ENCODE data around the gene PLA2G4B.

PLA2G4B gene

GRCh38 chr15:41801185-41801584 is 37.5 kb upstream of the PLA2G4B start:
- DNase-seq (ENCODE audit: extremely low read depth, low read depth), result no peak
- TF ChIP-seq CTCF (IDR thresholded peaks at IDR 0.05; ENCODE audit: low read depth, low read length, missing control alignments), result no peak
- H3K4me3 ChIP-seq (replicated peaks; ENCODE audit: low read depth, low read length), result no peak overlapping the region

GRCh38 chr15:41801850-41802455 is 36.7 kb upstream of the PLA2G4B start:
- TF ChIP-seq CTCF (IDR thresholded peaks at IDR 0.05; ENCODE audit: low read depth, low read length, missing control alignments), result no peak
- no peak for DNase-seq (ENCODE audit: extremely low read depth, low read depth)
- H3K4me3 ChIP-seq (replicated peaks; ENCODE audit: low read depth, low read length), result no peak overlapping the region

DNA sequence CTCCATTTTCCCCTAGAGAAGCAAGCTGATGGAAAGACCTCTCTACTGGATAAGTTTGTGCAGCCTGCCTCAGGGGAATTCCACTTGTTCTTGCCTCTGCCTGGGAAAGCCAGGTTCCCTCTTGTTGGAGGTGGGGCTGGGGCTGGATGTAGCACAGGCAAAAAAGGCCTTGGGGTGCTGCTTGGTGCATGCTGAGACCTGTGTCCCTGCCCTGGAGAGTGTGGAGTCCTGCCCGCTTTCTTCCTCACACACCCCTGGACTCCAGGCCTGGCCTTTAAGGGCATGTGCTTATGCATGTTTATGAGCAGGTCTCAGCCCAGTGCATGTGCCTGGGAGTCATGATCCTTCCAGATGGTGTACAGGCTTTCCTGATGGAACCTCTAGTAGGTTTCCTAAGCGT is 34.3 kb upstream of the PLA2G4B start:
- no peak for DNase-seq (ENCODE audit: extremely low read depth, low read depth)
- no peak overlapping the region for H3K4me3 ChIP-seq (replicated peaks; ENCODE audit: low read depth, low read length)
- TF ChIP-seq CTCF (IDR thresholded peaks at IDR 0.05; ENCODE audit: low read depth, low read length, missing control alignments), result no peak

DNA sequence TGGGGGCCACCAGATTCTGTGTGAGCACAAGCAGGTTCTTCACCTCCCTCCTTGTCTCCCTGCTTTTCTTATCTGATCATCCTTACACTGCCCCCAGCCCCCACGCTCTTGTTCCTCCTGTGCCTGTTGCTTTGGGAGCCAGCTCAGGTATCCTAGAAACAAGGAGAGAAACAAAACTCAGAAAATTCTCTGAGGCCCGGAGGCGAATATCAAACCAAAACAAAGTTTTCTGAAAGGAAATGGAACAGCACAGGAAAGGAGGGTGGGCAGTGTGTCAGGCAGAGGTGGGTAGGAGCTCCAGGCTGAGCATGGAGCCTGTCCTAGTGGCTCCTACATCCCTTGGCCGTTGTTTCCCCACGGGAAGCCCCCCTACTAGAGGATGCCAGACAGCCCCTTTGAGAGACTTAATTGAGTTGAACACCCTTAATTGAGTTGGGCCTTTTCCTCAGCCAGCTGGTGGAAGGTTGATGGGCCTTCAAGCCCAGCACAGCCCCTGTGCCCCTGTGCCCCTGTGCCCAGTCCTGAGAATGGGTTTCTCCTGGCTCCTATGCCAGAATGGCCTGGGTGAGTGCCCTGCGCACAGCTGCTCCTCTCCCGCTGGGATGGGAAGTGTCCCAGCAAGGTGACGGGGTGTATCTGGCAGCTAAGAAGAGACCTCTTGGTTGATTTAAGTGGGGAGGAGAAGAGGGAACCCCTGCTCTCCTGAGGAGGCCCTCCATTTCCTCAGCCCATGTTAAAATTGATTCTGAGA is 33.6 kb upstream of the PLA2G4B start:
- no peak for DNase-seq (ENCODE audit: extremely low read depth, low read depth)
- no peak for TF ChIP-seq CTCF (IDR thresholded peaks at IDR 0.05; ENCODE audit: low read depth, low read length, missing control alignments)
- H3K4me3 ChIP-seq (replicated peaks; ENCODE audit: low read depth, low read length), result no peak overlapping the region

GRCh38 chr15:41805711-41806110 is 32.9 kb upstream of the PLA2G4B start:
- TF ChIP-seq CTCF (IDR thresholded peaks at IDR 0.05; ENCODE audit: low read depth, low read length, missing control alignments), result no peak

DNA sequence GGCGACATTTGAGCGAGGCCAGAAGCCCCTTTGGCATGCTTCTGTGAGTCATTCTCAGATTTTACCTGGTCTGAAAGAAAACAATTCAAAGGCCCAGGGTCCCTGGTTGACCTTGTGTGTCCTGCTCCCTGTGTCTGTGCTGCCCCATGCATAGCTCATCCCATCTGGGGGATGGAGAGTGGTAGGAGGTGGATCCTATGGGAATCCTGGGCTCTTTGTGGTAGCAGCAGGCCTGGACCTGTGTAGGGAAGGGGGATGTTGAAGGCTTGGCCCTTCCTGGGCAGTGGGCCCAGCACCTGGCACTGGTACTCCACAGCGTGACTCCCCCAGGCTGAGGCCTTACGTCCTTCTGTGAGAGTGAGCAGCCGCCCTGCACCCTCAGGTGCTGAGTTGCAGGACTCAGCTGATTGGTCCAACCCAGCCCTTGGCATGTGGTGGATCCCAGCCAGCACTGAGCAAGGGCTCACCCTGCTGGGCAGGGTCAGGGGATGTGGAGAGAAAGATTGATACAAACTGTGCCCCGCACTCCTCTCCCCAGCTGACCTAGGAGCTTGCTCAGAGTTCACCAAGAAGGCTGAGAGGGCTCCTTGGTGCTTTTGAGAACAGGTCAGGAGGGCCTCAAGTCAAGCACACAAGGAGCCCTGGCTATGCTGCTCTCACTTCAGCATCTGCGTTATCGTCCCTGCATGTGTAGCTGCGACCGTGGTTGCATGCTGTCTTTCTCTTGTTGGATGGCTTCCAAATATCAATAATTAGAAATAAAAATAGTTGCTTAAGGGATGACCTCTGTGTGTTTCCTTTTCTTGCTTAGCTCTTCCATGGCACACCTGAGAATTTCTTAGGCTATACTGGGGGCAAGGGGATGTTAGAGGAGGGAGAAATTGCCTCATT is 32.1 kb upstream of the PLA2G4B start:
- no peak overlapping the region for H3K4me3 ChIP-seq (replicated peaks; ENCODE audit: low read depth, low read length)
- DNase-seq (ENCODE audit: extremely low read depth, low read depth), result no peak
- no peak for TF ChIP-seq CTCF (IDR thresholded peaks at IDR 0.05; ENCODE audit: low read depth, low read length, missing control alignments)

More at GRCh38 chr15:41805711-41806110, 32.9 kb upstream of the PLA2G4B start:
- H3K4me3 ChIP-seq (replicated peaks; ENCODE audit: low read depth, low read length), result no peak overlapping the region
- no peak for DNase-seq (ENCODE audit: extremely low read depth, low read depth)
